HEK293T (cell line): ENCODE measurements around the gene METTL24.

Experiments used
- ARNT ChIP-seq: fragments of 450-650 bp; IDR thresholded peaks from 2 replicates; pipeline ENCODE4 v1.6.1; 2017; ENCODE audit warnings: mild to moderate bottlenecking
- ELF4 ChIP-seq: fragments of 450-650 bp; IDR thresholded peaks from 2 replicates; pipeline ENCODE4 v1.6.1; 2017; ENCODE audit warnings: antibody characterized with exemption
- FOXA1 ChIP-seq: fragments of 450-650 bp; IDR thresholded peaks from 2 replicates; pipeline ENCODE4 v1.6.1; 2016; ENCODE audit warnings: mild to moderate bottlenecking
- FOXK2 ChIP-seq: fragments of 450-650 bp; IDR thresholded peaks from 2 replicates; pipeline ENCODE4 v1.6.1; 2016; ENCODE audit warnings: mild to moderate bottlenecking
- FOXM1 ChIP-seq: fragments of 450-650 bp; IDR thresholded peaks from 2 replicates; pipeline ENCODE4 v1.6.1; 2017; ENCODE audit warnings: mild to moderate bottlenecking, borderline replicate concordance
- HDGF ChIP-seq: fragments of 450-650 bp; IDR thresholded peaks from 2 replicates; pipeline ENCODE4 v1.6.1; 2017; ENCODE audit warnings: antibody characterized with exemption, borderline replicate concordance
- LEF1 ChIP-seq: fragments of 450-650 bp; IDR thresholded peaks from 2 replicates; pipeline ENCODE4 v1.6.1; 2017; ENCODE audit warnings: mild to moderate bottlenecking, borderline replicate concordance
- NFRKB ChIP-seq: fragments of 450-650 bp; IDR thresholded peaks from 2 replicates; pipeline ENCODE4 v1.6.1; 2016; ENCODE audit warnings: mild to moderate bottlenecking, moderate library complexity
- SP1 ChIP-seq: fragments of 450-650 bp; IDR thresholded peaks from 2 replicates; pipeline ENCODE4 v1.6.1; 2017
- SUZ12 ChIP-seq: fragments of 450-650 bp; IDR thresholded peaks from 2 replicates; pipeline ENCODE4 v1.6.1; 2016; ENCODE audit warnings: mild to moderate bottlenecking
- TARDBP ChIP-seq: fragments of 450-650 bp; IDR thresholded peaks from 2 replicates; pipeline ENCODE4 v1.6.1; 2016

DNA sequence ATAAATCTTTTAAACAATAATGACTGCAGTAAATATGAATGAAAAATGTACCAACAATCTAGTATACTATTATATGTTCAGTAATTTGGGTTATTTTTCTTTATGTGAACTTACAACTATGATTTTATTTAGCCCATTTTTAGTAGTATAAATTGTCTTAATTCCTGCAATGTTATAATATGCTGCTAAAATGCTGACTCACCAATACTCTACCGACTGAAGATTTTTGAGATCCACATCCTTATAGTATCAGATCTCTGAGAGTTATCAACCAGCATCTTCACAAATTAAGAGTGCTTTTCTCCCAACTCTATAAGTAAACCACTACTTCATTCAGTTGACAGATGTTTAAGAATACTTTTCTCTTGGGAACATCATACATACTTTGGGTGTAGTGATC is 161.3 kb downstream of the METTL24 start:
- TF ChIP-seq ARNT (no peak), TARDBP (no peak), HDGF (no peak), NFRKB (no peak), SUZ12 (no peak), FOXK2 (no peak), FOXA1 (no peak), LEF1 (no peak), ELF4 (no peak), FOXM1 (no peak), SP1 (no peak)
